Stimulated activated CD4-positive, alpha-beta T cell treated with anti-CD3 and anti-CD28 coated beads, TNF-alpha, amount 100 ng/mL, for 1 hour (primary cell): ENCODE data around the gene WDR53.
"Not testable (repeated sequence)": the region's sequence is repeated elsewhere in the genome, so short reads cannot be mapped to it uniquely, and the experiment has no call there.

ENCODE experiments used
- DNase-seq, 3 donors: peaks; one replicate each; pipeline ENCODE4 v3.0.0-alpha.2; 2020; ENCODE audit warnings: low read depth in 3 of 3, low spot score in 1 of 3

WDR53 gene

GRCh38 chr3:196518966-196519717, 49.2 kb downstream of the WDR53 start:
- DNase-seq: peak in 1 of 3 donors; percentile 29

- no peak for DNase-seq
Measured at GRCh38 chr3:196517919-196518318, 50.4 kb downstream of the WDR53 start.

- DNase-seq: no peak
Measured at GRCh38 chr3:196517162-196517800, 51.1 kb downstream of the WDR53 start.

GRCh38 chr3:196514913-196515621, 53.3 kb downstream of the WDR53 start, which contains the start of gene SMCO1:
Gene SMCO1, minus strand, starts transcription at chr3:196515346. Its CDS starts 137 bp downstream, at chr3:196515209.
- DNase-seq: no peak

- no peak for DNase-seq
Measured at GRCh38 chr3:196514350-196514716, 54.0 kb downstream of the WDR53 start.

- DNase-seq: no peak
Measured at GRCh38 chr3:196513697-196514349, 54.5 kb downstream of the WDR53 start.

- DNase-seq: not testable (repeated sequence)
Measured at GRCh38 chr3:196511646-196512425, 56.5 kb downstream of the WDR53 start.

GRCh38 chr3:196511108-196511507, 57.2 kb downstream of the WDR53 start:
- DNase-seq: not testable (repeated sequence)

GRCh38 chr3:196506687-196507086, 61.7 kb downstream of the WDR53 start:
- no peak for DNase-seq

- no peak for DNase-seq
Measured at GRCh38 chr3:196504556-196504955, 63.8 kb downstream of the WDR53 start.
